Heart right ventricle (tissue), 16 donors: ENCODE data around the gene TVP23A. TPM values are rescaled to one million over a fixed set of nuclear protein-coding genes. Genes with fewer than 3 reads are reported as not detected.
A peak's percentile ranks its signal among the peaks of the same experiment; 100 is the strongest.

Source experiments
- ATAC-seq, 8 donors: fragments of 200-7000 bp; cut with Tn5 transposase; one replicate each; pipeline ENCODE4 v1.9.1; 2020; ENCODE audit warnings: mild to moderate bottlenecking in 8 of 8, moderate library complexity in 8 of 8, moderate number of reproducible peaks in 1 of 8
- DNase-seq, 2 donors: peaks; one replicate each; pipeline ENCODE4 v3.0.0-alpha.2; 2020
- H3K27ac ChIP-seq, 10 donors: fragments of 200-600 bp; sonication (generic) in 2 of 10; one replicate each; pipeline versions ENCODE4 v1.5.0 to v1.8.0; 2020 to 2022; ENCODE audit warnings: mild to moderate bottlenecking in 3 of 10
- H3K27me3 ChIP-seq, 7 donors: fragments of 200-600 bp; one replicate each; pipeline ENCODE4 v1.8.0; 2021 to 2022; ENCODE audit warnings: mild to moderate bottlenecking in 2 of 7
- H3K36me3 ChIP-seq, 9 donors: fragments of 200-600 bp; sonication (generic) in 1 of 9; one replicate each; pipeline versions ENCODE4 v1.5.0 to v1.8.0; 2020 to 2022; ENCODE audit warnings: mild to moderate bottlenecking in 2 of 9
- H3K4me1 ChIP-seq, 9 donors: fragments of 200-600 bp; sonication (generic) in 1 of 9; one replicate each; pipeline versions ENCODE4 v1.5.0 to v1.8.0; 2020 to 2022; ENCODE audit warnings: mild to moderate bottlenecking in 4 of 9
- H3K4me3 ChIP-seq, 10 donors: fragments of 200-600 bp; sonication (generic) in 2 of 10; one replicate each; pipeline versions ENCODE4 v1.5.0 to v1.8.0; 2020 to 2022; ENCODE audit warnings: mild to moderate bottlenecking in 7 of 10, moderate library complexity in 2 of 10
- H3K9me3 ChIP-seq, 11 donors: fragments of 200-600 bp in 10 of 11; sonication (generic) in 2 of 11; one replicate each; pipeline versions ENCODE4 v1.5.0 to v1.8.0; 2013 to 2022; ENCODE audit warnings: mild to moderate bottlenecking in 2 of 11, control low read depth in 1 of 11, moderate library complexity in 1 of 11
- CTCF ChIP-seq, 9 donors: fragments of 200-600 bp; sonication (generic) in 2 of 9; IDR thresholded peaks; one replicate each; pipeline versions ENCODE4 v1.5.0 to v1.8.0; 2021 to 2022; ENCODE audit warnings: antibody characterized with exemption in 9 of 9, mild to moderate bottlenecking in 5 of 9, moderate library complexity in 1 of 9
- WGBS, 2 donors: extraction: QIAGEN DNeasy Blood & Tissue Kit; methylation state at CpG; one replicate each; pipeline ENCODE4 v1.1.7; 2013; ENCODE audit warnings: inconsistent platforms in 1 of 2; 5-methylcytosine and 5-hydroxymethylcytosine counted together
- intact Hi-C, 10 donors: fragments of 100-400 bp; cut with DNase I; formaldehyde crosslinking; loops; one replicate each; pipeline versions ENCODE4 v1.11.1 to v1.14.2; 2022
- polyA plus RNA-seq, 2 donors: library from polyadenylated mRNA; stranded (reverse); fragments of 200-250 nt; gene quantifications; one replicate each; pipeline ENCODE4 v1.2.3, GENCODE V29; 2013
- total RNA-seq, 10 donors: library from RNA; stranded (reverse); fragmentation: NEBNext Ultra II Directional in 3 of 10; extraction: Animal tissue kit (Norgen Biotek cat#: 25700) in 3 of 10; gene quantifications; one replicate each; pipeline versions ENCODE4 v1.2.1 to v1.2.4, GENCODE V29; 2021 to 2023
- donor health status: Arrhythmogenic right ventricular cardiomyopathy.
- donor health status: ischemic (EF 13 %, LVEDD 7.1; RV severe dilation, severe dysfunction).
- donor health status: healthy with polysubstance abuse.
- donor health status: DM: no; HTN: yes; CAD: no.
- donor health status: DM: no; HTN: no; CAD: no.
- donor health status: ischemic (EF 25% LVEDD 6.9; RV normal size, moderate dysfunction).
- donor health status: ischemic (EF 25% LVEDD 5.7; RV mildly dilated, moderate dysfunction).
- donor health status: healthy.
- donor health status: DM: yes; HTN: yes; CAD: no.
- donor health status: Ischemic cardiomyopathy.
- donor health status: ischemic (EF 35%, LVEDD 5.7; RV mildly dilated, moderate dysfunction).
- donor health status: nonischemic (EF 11% LVEDD 7.7; RV severe dilation, severe dysfunction).
- donor health status: DM: yes; HTN: yes; CAD: no.
- donor health status: PGD.
- donor health status: ischemic (EF 29% LVEDD 5.4; RV normal size, mild dysfunction).
- donor health status: nonischemic (EF 23%, LVEDD 6.1; RV moderate dilation, normal function).

Gene TVP23A
- total and polyA plus RNA-seq, 12 donors = 0.04 to 0.44 (median 0.18) TPM; not detected in 5

- no peak overlapping the region for H3K27ac ChIP-seq
Observed at GRCh38 chr16:10765772-10766171, 52.8 kb downstream of the TVP23A start.

GRCh38 chr16:10763456-10763855 is 55.1 kb downstream of the TVP23A start:
- intact Hi-C loops = loop anchor here in 1 of 10 donors (10.0 kb wide), 1 partner anchor 51 kb away; the partner anchor contains the start of gene TVP23A
- TF ChIP-seq CTCF (IDR thresholded peaks at IDR 0.05) = no peak
- Histone ChIP-seq H3K9me3 (no peaks in the 10 kb centered on the region), H3K36me3 (peaks cover 0 to 88% (median 44%) of the 10 kb centered on the region in 9 donors), H3K4me1 (peaks cover 0 to 23% (median 10%) of the 10 kb centered on the region in 9 donors), H3K4me3 (no peak overlapping the region), H3K27ac (no peak overlapping the region), H3K27me3 (no peaks in the 10 kb centered on the region)
- DNase-seq (no peak), ATAC-seq (no peak)
- 96 to 97% methylated on average over 7 of the region's 7 CpGs for WGBS, 2 donors

More at GRCh38 chr16:10765772-10766171, 52.8 kb downstream of the TVP23A start:
- WGBS, 2 donors = 63% methylated on average over 4 of the region's 4 CpGs
- Histone ChIP-seq H3K9me3 (no peaks in the 10 kb centered on the region), H3K36me3 (peaks cover 0 to 82% (median 29%) of the 10 kb centered on the region in 9 donors), H3K27me3 (no peaks in the 10 kb centered on the region), H3K4me1 (peaks cover 0 to 36% (median 10%) of the 10 kb centered on the region in 9 donors), H3K4me3 (no peak overlapping the region)
- ATAC-seq (peak in 4 of 8 donors; percentile 11 to 38 (median 16)), DNase-seq (no peak)
- no peak for TF ChIP-seq CTCF (IDR thresholded peaks at IDR 0.05)
- intact Hi-C loops = loop anchor here in 2 of 10 donors (5.0 to 10.0 kb wide), 2 partner anchors 47 to 49 kb away; partner anchors contain the start of gene TVP23A (in 1 of the 2)

- ATAC-seq (peak in 1 of 8 donors; percentile 36), DNase-seq (no peak)
- peaks cover 0 to 23% (median 10%) of the 10 kb centered on the region in 9 donors for H3K4me1 ChIP-seq
- no peaks in the 10 kb centered on the region for H3K9me3 ChIP-seq
- H3K4me3 ChIP-seq = no peak overlapping the region
- no peak overlapping the region for H3K27ac ChIP-seq
- H3K27me3 ChIP-seq = no peaks in the 10 kb centered on the region
- 93 to 95% methylated on average over 35 of the region's 35 CpGs for WGBS, 2 donors
- H3K36me3 ChIP-seq = peaks cover 0 to 88% (median 53%) of the 10 kb centered on the region in 9 donors
- no peak for TF ChIP-seq CTCF (IDR thresholded peaks at IDR 0.05)
- intact Hi-C loops = loop anchor here in 1 of 10 donors (10.0 kb wide), 1 partner anchor 52 kb away; the partner anchor contains the start of gene TVP23A
Observed at GRCh38 chr16:10762336-10763016, 56.1 kb downstream of the TVP23A start.

- no peak overlapping the region for H3K4me3 ChIP-seq
- H3K36me3 ChIP-seq = peaks cover 0 to 95% (median 54%) of the 10 kb centered on the region in 9 donors
- 91 to 95% methylated on average over 8 of the region's 8 CpGs for WGBS, 2 donors
- ATAC-seq = no peak
- H3K27me3 ChIP-seq = no peaks in the 10 kb centered on the region
- TF ChIP-seq CTCF (IDR thresholded peaks at IDR 0.05) = no peak
- peaks cover 0 to 23% (median 15%) of the 10 kb centered on the region in 9 donors for H3K4me1 ChIP-seq
- no peak for DNase-seq
- peak overlapping the region in 2 of 10 donors; percentile 15 to 56 for H3K27ac ChIP-seq
- no peaks in the 10 kb centered on the region for H3K9me3 ChIP-seq
- intact Hi-C loops = loop anchor here in 1 of 10 donors (10.0 kb wide), 1 partner anchor 53 kb away; the partner anchor contains the start of gene TVP23A
Observed at GRCh38 chr16:10761373-10761772, 57.2 kb downstream of the TVP23A start.
